IPS-20b (cell line): Measurements from ENCODE around the gene PAFAH1B1.
A peak's percentile ranks its signal among the peaks of the same experiment; 100 is the strongest.
"Not testable (repeated sequence)": the region's sequence is repeated elsewhere in the genome, so short reads cannot be mapped to it uniquely, and the experiment has no call there.

Experiments used
- H3K27ac ChIP-seq: one replicate; pipeline ENCODE4 v1.5.1; 2013; ENCODE audit warnings: low read length
- H3K27me3 ChIP-seq: 2 replicates; pipeline ENCODE4 v1.6.1; 2013; ENCODE audit warnings: mild to moderate bottlenecking, low read length, inconsistent platforms; ENCODE audit not compliant: insufficient read depth
- H3K36me3 ChIP-seq: 2 replicates; pipeline ENCODE4 v1.6.1; 2013; ENCODE audit warnings: low read depth, mild to moderate bottlenecking, inconsistent platforms, low read length, moderate library complexity; ENCODE audit not compliant: insufficient read depth
- H3K4me1 ChIP-seq: 2 replicates; pipeline ENCODE4 v1.6.1; 2013; ENCODE audit warnings: mild to moderate bottlenecking, control low read depth, inconsistent platforms, low read length, moderate library complexity; ENCODE audit not compliant: insufficient read depth
- H3K4me3 ChIP-seq: 2 replicates; pipeline ENCODE4 v1.5.1; 2013; ENCODE audit warnings: mild to moderate bottlenecking, low read length, inconsistent platforms
- H3K9ac ChIP-seq: 2 replicates; pipeline ENCODE4 v1.6.1; 2013; ENCODE audit warnings: low read depth, mild to moderate bottlenecking, inconsistent platforms, low read length, moderate library complexity
- H3K9me3 ChIP-seq: 2 replicates; pipeline ENCODE4 v1.6.1; 2013; ENCODE audit warnings: mild to moderate bottlenecking, low read depth, low read length, inconsistent platforms; ENCODE audit not compliant: insufficient read depth

PAFAH1B1 gene

DNA sequence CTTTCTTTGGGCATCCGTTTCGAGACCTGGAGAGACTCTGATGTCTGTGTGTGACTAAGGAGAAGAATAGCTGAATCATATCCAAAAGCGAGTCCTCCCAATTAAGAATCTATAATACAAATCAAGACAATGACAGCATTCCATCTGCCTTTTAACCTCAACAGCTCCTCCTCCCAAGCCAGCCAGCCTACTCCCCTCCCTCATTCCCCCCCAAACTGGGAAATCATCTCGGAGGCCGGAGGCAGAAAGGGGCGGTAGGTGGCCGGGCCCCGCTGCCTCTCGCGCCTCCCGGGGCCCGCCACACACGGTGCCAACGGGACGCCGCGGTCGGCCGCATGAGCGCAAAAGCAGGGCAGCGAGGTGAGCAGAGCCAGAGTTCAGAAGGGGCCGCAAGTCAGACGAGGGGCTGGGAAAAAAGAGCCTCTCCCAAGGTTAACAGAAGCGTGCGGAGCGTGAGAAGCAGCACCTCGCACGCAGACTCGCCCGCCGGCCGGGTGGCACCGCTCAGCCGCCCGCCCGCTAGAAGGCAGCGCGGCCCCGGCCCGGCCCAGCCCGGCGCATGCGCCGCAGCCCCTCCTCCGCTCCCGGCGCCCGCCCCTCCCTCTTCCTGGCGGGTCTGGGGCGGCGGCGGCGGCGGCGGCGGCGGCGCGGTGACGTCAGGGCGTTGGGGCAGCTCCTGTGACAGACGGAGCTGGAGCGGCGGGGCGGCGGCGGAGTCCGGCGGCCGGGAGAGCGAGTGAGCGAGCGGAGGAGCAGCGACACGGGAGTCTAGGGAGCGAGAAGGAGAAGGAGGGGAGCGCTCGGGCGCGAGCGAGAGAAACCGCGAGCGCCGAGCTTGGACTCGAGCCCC is at the start of gene PAFAH1B1:
Gene PAFAH1B1, plus strand, starts transcription at position 684 of the 850 bp plus-strand sequence. CDS start 44,635 bp downstream, outside the sequence.
- Histone ChIP-seq H3K4me1 (peaks cover 10% of the 10 kb centered on the region; the same call in 1 of the 2 replicates), H3K9ac (peak within 1 kb of the TSS; percentile 93), H3K9me3 (no peaks in the 10 kb centered on the region), H3K36me3 (no peaks in the 10 kb centered on the region), H3K27ac (peak within 1 kb of the TSS; percentile 40), H3K27me3 (no peaks in the 10 kb centered on the region), H3K4me3 (peak within 1 kb of the TSS; percentile 87)

- H3K4me3 ChIP-seq = no peak overlapping the region
- no peak overlapping the region for H3K27ac ChIP-seq
- no peaks in the 10 kb centered on the region for H3K9me3 ChIP-seq
- H3K9ac ChIP-seq = no peak overlapping the region
- H3K4me1 ChIP-seq = no peaks in the 10 kb centered on the region
- H3K36me3 ChIP-seq = no peaks in the 10 kb centered on the region
- no peaks in the 10 kb centered on the region for H3K27me3 ChIP-seq
These were observed 48.1 kb upstream of the PAFAH1B1 start for GRCh38 chr17:2545393-2545792.

DNA sequence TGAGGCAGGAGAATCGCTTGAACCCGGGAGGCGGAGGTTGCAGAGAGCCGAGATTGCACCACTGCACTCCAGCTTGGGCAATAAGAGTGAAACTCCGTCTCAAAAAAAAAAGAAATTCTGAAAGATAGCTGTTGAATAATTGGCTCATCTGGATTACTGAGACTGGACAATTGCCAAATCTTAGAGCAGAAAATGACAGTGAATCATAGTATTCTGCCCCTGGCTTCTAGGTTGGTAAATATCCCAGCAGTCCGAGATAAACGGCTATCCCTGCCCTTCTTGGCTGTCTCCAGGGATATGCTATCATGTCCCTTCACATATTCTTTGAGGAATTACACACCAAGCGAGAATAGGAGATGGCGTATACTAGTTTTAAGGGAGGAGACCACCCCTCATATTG is 46.3 kb upstream of the PAFAH1B1 start:
- no peak overlapping the region for H3K9ac ChIP-seq

DNA sequence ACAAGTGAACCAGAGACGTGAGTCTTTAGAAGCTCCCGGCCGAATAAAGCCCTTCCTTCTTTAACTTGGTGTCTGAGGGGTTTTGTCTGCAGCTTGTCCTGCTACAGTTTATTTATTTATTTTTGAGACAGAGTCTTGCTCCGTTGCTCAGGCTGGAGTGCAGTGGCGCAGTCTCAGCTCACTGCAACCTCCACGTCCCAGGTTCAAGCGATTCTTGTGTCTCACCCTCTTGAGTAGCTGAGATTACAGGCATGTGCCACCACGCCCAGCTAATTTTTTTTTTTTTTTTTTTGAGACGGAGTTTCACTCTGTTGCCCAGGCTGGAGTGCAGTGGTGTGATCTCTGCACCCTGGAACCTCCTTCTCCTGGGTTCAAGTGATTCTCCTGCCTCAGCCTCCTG is 45.4 kb upstream of the PAFAH1B1 start:
- not testable (repeated sequence) for H3K9me3 ChIP-seq, H3K36me3 ChIP-seq, H3K27me3 ChIP-seq, H3K4me1 ChIP-seq, H3K4me3 ChIP-seq, H3K27ac ChIP-seq, H3K9ac ChIP-seq

More for the DNA sequence above, 46.3 kb upstream of the PAFAH1B1 start:
- Histone ChIP-seq H3K27ac (no peak overlapping the region), H3K36me3 (no peaks in the 10 kb centered on the region), H3K4me3 (no peak overlapping the region), H3K9me3 (no peaks in the 10 kb centered on the region), H3K4me1 (peaks cover 5% of the 10 kb centered on the region; the same call in 1 of the 2 replicates), H3K27me3 (no peaks in the 10 kb centered on the region)

GRCh38 chr17:2549392-2550211 is 43.9 kb upstream of the PAFAH1B1 start:
- Histone ChIP-seq H3K27me3 (no peaks in the 10 kb centered on the region), H3K4me1 (peaks cover 5% of the 10 kb centered on the region; the same call in 1 of the 2 replicates), H3K36me3 (no peaks in the 10 kb centered on the region), H3K27ac (no peak overlapping the region), H3K4me3 (no peak overlapping the region), H3K9ac (no peak overlapping the region), H3K9me3 (no peaks in the 10 kb centered on the region)

- no peaks in the 10 kb centered on the region for H3K9me3 ChIP-seq
- H3K27me3 ChIP-seq = no peaks in the 10 kb centered on the region
- no peaks in the 10 kb centered on the region for H3K36me3 ChIP-seq
- H3K4me3 ChIP-seq = peak overlapping the region; percentile 41; the same call in 1 of the 2 replicates
- peaks cover 5% of the 10 kb centered on the region; the same call in 1 of the 2 replicates for H3K4me1 ChIP-seq
- peak overlapping the region; percentile 73; the same call in 1 of the 2 replicates for H3K9ac ChIP-seq
- peak overlapping the region; percentile 62 for H3K27ac ChIP-seq
These were observed 42.0 kb upstream of the PAFAH1B1 start for GRCh38 chr17:2551493-2551892.

DNA sequence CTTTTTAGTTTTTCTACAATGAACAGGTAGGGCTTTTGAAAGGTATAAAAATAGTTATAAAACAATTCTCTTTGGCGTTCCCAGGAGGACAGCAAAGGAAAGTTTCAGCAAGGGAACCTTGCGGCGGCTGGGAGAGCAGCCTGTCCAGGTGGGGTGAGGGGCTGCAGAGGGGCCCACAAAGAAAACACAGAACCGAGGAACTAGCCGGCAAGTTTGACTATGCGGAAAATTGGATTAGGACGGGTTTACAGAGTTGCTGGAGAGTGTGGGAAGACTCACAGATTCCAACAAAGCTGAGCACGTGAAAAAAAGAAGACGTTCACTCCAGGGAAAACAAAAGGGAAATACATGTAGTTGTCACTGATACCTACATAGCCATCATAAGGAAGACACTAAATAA is 41.5 kb upstream of the PAFAH1B1 start:
- peak overlapping the region; percentile 62 for H3K27ac ChIP-seq

DNA sequence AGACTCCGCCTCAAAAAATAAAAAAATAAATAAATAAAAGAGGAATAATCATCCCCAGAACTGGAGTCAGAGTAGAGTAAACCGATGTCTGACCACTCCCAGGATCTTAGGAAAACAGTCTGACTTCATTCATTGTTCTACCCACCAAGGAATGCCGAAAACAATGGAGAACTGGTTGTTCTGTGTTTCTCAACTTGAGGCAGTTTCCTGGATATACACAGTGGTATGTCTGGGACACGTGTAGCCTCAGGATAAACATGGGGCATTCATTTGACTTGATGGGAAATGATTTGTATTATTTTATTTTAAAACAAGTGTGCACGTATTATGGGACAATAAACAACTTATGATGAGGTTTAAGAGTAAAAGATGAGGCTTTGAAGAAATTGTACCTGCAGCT is 32.8 kb upstream of the PAFAH1B1 start:
- Histone ChIP-seq H3K27ac (no peak overlapping the region), H3K36me3 (no peaks in the 10 kb centered on the region), H3K9me3 (peaks cover 8% of the 10 kb centered on the region; the same call in 1 of the 2 replicates), H3K9ac (no peak overlapping the region), H3K27me3 (no peaks in the 10 kb centered on the region), H3K4me3 (no peak overlapping the region), H3K4me1 (no peaks in the 10 kb centered on the region)

More for the DNA sequence above, 41.5 kb upstream of the PAFAH1B1 start:
- peaks cover 5% of the 10 kb centered on the region; the same call in 1 of the 2 replicates for H3K4me1 ChIP-seq
- H3K36me3 ChIP-seq = no peaks in the 10 kb centered on the region
- no peaks in the 10 kb centered on the region for H3K27me3 ChIP-seq
- no peaks in the 10 kb centered on the region for H3K9me3 ChIP-seq
- H3K4me3 ChIP-seq = peak overlapping the region; percentile 41; the same call in 1 of the 2 replicates
- H3K9ac ChIP-seq = peak overlapping the region; percentile 73; the same call in 1 of the 2 replicates

DNA sequence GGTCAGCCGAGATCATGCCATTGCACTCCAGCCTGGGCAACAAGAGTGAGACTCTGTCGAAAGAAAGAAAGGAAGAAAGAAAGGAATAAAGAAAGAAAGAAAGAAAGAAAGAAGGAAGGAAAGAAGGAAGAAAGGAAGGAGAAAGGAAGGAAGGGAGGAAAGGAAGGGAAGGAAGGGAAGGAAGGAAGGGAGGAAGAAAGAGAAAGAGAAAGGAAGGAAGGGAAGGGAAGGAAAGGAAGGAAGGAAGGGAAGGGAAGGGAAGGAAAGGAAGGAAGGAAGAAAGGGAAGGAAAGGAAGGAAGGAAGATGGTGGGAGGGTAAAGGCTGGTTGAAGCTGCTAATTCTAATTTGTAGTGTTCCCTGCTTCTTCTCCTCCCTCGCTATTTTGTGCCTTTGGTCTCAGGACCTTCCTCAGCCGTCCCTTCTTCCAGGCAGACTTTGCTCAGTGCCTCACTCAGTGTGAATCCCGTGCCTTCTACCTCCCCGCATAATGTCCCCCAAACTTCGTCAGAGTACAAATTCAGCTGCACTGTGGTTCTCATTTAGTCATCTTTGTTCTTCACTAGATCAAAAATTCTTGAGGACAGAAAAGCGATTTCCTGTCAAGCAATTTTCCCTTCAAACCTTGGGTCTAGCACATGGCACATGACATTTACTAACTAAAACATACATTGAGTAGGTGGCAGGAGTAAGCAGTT is 31.1 kb upstream of the PAFAH1B1 start:
- Histone ChIP-seq H3K4me3 (no peak overlapping the region), H3K27me3 (no peaks in the 10 kb centered on the region), H3K9me3 (peaks cover 8% of the 10 kb centered on the region; the same call in 1 of the 2 replicates), H3K9ac (no peak overlapping the region), H3K4me1 (no peaks in the 10 kb centered on the region), H3K36me3 (no peaks in the 10 kb centered on the region), H3K27ac (no peak overlapping the region)

DNA sequence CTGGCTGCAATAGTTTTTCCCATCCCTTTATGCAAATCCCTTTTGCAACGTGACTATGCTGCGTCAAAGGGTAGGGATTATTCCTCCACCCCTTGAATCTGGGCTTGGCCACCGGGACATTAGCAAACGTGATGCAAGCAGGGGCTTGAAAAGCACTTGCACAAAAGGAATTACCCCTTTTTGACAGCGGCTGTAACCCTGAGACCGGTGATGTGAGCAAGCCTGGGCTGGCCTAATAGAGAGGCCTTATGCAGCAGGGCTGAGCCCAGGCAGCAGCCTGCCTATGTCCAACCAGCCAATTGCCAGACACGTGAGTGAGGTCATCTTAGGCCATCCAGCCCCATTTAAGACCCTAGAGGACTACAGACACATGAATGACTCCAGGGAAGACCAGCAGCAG is 30.4 kb upstream of the PAFAH1B1 start:
- H3K27me3 ChIP-seq = no peaks in the 10 kb centered on the region
- H3K4me3 ChIP-seq = no peak overlapping the region
- H3K9ac ChIP-seq = no peak overlapping the region
- no peak overlapping the region for H3K27ac ChIP-seq
- no peaks in the 10 kb centered on the region for H3K4me1 ChIP-seq
- H3K9me3 ChIP-seq = peaks cover 8% of the 10 kb centered on the region; the same call in 1 of the 2 replicates
- no peaks in the 10 kb centered on the region for H3K36me3 ChIP-seq

DNA sequence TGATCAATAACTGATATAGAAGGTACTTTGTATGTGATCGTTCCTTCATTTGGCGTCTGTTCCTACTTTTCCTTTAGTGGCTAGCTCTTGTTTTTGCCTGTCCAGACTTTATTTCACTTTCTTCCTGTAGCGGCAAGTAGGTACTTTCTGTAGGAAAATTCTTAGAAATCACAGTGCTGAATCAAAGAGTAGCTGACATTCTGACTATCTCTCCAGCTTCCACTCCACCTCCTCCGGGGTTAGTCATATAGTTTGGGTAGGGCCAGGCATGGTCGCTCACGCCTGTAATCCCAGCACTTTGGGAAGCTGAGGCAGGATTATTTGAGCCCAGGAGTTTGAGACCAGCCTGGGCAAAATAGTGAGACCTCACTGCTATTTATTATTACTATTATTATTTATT is 29.9 kb upstream of the PAFAH1B1 start:
- H3K4me3 ChIP-seq = no peak overlapping the region
- H3K9ac ChIP-seq = no peak overlapping the region
- H3K4me1 ChIP-seq = no peaks in the 10 kb centered on the region
- H3K27ac ChIP-seq = no peak overlapping the region
- no peaks in the 10 kb centered on the region for H3K27me3 ChIP-seq
- H3K36me3 ChIP-seq = no peaks in the 10 kb centered on the region
- H3K9me3 ChIP-seq = peaks cover 8% of the 10 kb centered on the region; the same call in 1 of the 2 replicates
